ENCODE results near the gene SMAD7. TPM values are rescaled to one million over a fixed set of nuclear protein-coding genes. Genes with fewer than 3 reads are reported as not detected.

The SMAD7 gene
- total RNA-seq, 1 experiment from 2014 or later, result 12.3 TPM

DNA sequence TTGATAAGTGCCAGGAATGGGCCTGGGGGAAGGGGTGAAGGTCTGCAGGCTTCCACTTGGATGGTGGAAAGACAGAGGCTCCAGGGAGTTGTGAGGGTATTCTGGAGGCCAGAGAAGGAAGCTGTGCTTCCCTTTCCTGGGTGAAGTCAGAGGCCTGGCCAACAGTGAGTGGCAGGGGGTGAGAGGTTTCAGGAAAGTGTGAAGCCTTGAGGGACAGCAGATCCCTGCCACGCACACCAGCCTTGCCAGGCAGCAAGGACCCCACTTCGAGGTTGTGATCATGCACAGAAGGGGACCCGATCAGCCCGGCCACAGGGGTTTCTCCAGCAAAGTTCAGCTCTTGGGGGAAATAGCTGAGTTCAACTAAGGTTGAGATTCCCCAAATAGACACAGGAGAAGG lies 66.5 kb downstream of the SMAD7 start:
- no TSS peak for BruUV-seq (replicated peaks)
- Mint-ChIP-seq H3K27ac (ENCODE audit: low read depth, unreplicated experiment) (no peak overlapping the region), H3K4me1 (ENCODE audit: insufficient read depth, unreplicated experiment) (no peaks in the 10 kb centered on the region), H3K4me3 (ENCODE audit: unreplicated experiment) (no peak overlapping the region), H3K27me3 (ENCODE audit: insufficient read depth, unreplicated experiment) (no peaks in the 10 kb centered on the region), H3K9me3 (ENCODE audit: unreplicated experiment) (no peaks in the 10 kb centered on the region), H3K36me3 (ENCODE audit: insufficient read depth, unreplicated experiment) (no peaks in the 10 kb centered on the region)
- POLR2A ChIA-PET, result no interaction called here
- intact Hi-C loops (cut with micrococcal nuclease), result no loop called here
- TF ChIP-seq, protein P1, sequence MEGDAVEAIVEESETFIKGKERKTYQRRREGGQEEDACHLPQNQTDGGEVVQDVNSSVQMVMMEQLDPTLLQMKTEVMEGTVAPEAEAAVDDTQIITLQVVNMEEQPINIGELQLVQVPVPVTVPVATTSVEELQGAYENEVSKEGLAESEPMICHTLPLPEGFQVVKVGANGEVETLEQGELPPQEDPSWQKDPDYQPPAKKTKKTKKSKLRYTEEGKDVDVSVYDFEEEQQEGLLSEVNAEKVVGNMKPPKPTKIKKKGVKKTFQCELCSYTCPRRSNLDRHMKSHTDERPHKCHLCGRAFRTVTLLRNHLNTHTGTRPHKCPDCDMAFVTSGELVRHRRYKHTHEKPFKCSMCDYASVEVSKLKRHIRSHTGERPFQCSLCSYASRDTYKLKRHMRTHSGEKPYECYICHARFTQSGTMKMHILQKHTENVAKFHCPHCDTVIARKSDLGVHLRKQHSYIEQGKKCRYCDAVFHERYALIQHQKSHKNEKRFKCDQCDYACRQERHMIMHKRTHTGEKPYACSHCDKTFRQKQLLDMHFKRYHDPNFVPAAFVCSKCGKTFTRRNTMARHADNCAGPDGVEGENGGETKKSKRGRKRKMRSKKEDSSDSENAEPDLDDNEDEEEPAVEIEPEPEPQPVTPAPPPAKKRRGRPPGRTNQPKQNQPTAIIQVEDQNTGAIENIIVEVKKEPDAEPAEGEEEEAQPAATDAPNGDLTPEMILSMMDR (IDR thresholded peaks at IDR 0.05; ENCODE audit: unreplicated experiment), result no peak
- CTCF ChIA-PET, result no interaction called here
- no peak for DNase-seq (ENCODE audit: unreplicated experiment)

DNA sequence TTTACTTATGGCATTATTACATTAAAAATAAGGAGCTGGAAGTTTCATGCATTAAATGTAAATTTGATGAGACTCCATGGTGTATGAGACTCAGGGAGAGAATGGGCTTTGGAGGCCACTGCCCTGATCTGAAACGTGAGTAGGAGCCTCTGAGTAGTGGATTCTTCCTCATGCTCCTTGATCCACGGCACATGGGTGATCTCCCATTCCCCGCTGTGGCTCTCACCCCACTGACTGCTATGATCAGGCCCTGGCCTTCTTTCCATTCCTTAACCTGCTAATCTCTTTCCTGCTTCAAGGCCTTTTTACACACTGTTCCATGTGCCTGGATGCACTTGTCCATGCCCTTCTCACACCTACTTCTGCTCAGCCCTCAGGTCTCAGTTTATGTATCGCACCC lies 68.4 kb downstream of the SMAD7 start:
- CTCF ChIA-PET, result interaction anchor here (0.6 kb wide), 1 partner anchor 196 kb away, joined by 3 read pairs; no protein-coding TSS in a partner anchor
- POLR2A ChIA-PET, result no interaction called here
- H3K36me3 Mint-ChIP-seq (ENCODE audit: insufficient read depth, unreplicated experiment), result no peaks in the 10 kb centered on the region
- H3K27me3 Mint-ChIP-seq (ENCODE audit: insufficient read depth, unreplicated experiment), result no peaks in the 10 kb centered on the region
- H3K4me3 Mint-ChIP-seq (ENCODE audit: unreplicated experiment), result no peak overlapping the region
- no peak overlapping the region for H3K27ac Mint-ChIP-seq (ENCODE audit: low read depth, unreplicated experiment)
- no peaks in the 10 kb centered on the region for H3K9me3 Mint-ChIP-seq (ENCODE audit: unreplicated experiment)
- H3K4me1 Mint-ChIP-seq (ENCODE audit: insufficient read depth, unreplicated experiment), result peaks cover 5% of the 10 kb centered on the region
- intact Hi-C loops (cut with micrococcal nuclease), result no loop called here
- BruUV-seq (replicated peaks), result no TSS peak
- TF ChIP-seq, protein P1 (IDR thresholded peaks at IDR 0.05; ENCODE audit: unreplicated experiment), result no peak
- no peak for DNase-seq (ENCODE audit: unreplicated experiment)

DNA sequence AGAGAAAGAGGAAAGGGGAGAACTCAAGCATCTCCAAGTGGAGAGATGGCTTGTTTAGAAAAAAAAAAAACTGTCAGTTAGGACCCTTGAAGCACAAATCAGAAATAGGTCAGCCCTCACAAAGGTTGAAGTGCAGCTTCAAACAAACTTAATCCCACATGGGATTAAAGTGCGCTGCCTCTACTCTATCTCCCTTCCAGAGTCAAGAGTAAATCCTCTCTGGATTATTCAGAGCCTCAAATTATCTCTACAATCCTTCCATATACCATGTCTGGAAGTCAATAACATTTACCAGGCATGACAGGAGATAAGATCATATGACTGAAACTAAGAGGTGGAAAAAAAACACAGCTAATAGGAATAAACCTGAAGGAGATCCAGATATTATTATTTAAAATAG lies 69.8 kb downstream of the SMAD7 start:
- Mint-ChIP-seq H3K27ac (ENCODE audit: low read depth, unreplicated experiment) (no peak overlapping the region), H3K4me1 (ENCODE audit: insufficient read depth, unreplicated experiment) (peaks cover 5% of the 10 kb centered on the region), H3K4me3 (ENCODE audit: unreplicated experiment) (no peak overlapping the region), H3K27me3 (ENCODE audit: insufficient read depth, unreplicated experiment) (no peaks in the 10 kb centered on the region), H3K9me3 (ENCODE audit: unreplicated experiment) (no peaks in the 10 kb centered on the region), H3K36me3 (ENCODE audit: insufficient read depth, unreplicated experiment) (no peaks in the 10 kb centered on the region)
- ChIA-PET POLR2A (no interaction called here), CTCF (interaction anchor here (0.6 kb wide), 2 partner anchors 17 to 91 kb away, joined by 3 read pairs; no protein-coding TSS in a partner anchor)
- TF ChIP-seq, protein P1 (IDR thresholded peaks at IDR 0.05; ENCODE audit: unreplicated experiment), result no peak
- intact Hi-C loops (cut with micrococcal nuclease), result no loop called here
- no TSS peak for BruUV-seq (replicated peaks)
- DNase-seq (ENCODE audit: unreplicated experiment), result no peak

DNA sequence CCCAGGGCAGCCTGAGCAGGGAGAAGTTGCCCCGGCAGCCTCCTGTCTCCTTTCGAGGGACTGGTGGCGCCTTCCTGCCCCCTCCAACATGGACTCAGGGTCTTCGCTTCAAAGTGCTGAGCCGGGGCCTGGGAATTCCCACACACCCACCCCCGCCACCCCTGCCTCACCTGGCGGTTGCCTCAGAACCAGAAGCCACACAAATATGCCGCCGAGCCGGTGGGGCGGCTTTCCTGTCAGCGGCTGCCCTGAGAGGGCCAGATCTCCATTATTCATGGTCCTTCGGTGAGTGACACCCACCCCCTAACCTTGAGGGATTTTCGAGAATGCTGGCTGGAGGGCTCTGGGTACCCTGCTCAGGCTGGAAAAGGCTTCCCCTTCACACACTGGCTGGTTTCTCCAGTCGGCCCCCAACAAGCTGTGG lies 71.7 kb downstream of the SMAD7 start:
- H3K4me1 Mint-ChIP-seq (ENCODE audit: insufficient read depth, unreplicated experiment), result peaks cover 5% of the 10 kb centered on the region
- H3K36me3 Mint-ChIP-seq (ENCODE audit: insufficient read depth, unreplicated experiment), result no peaks in the 10 kb centered on the region
- intact Hi-C loops (cut with micrococcal nuclease), result no loop called here
- BruUV-seq (replicated peaks), result no TSS peak
- H3K27ac Mint-ChIP-seq (ENCODE audit: low read depth, unreplicated experiment), result no peak overlapping the region
- POLR2A ChIA-PET, result no interaction called here
- CTCF ChIA-PET, result no interaction called here
- H3K4me3 Mint-ChIP-seq (ENCODE audit: unreplicated experiment), result no peak overlapping the region
- TF ChIP-seq, protein P1 (IDR thresholded peaks at IDR 0.05; ENCODE audit: unreplicated experiment), result no peak
- H3K9me3 Mint-ChIP-seq (ENCODE audit: unreplicated experiment), result no peaks in the 10 kb centered on the region
- H3K27me3 Mint-ChIP-seq (ENCODE audit: insufficient read depth, unreplicated experiment), result no peaks in the 10 kb centered on the region
- DNase-seq (ENCODE audit: unreplicated experiment), result no peak
